Measurements from ENCODE around the gene SHROOM3.
A peak's percentile ranks its signal among the peaks of the same experiment; 100 is the strongest.

SHROOM3 gene

DNA sequence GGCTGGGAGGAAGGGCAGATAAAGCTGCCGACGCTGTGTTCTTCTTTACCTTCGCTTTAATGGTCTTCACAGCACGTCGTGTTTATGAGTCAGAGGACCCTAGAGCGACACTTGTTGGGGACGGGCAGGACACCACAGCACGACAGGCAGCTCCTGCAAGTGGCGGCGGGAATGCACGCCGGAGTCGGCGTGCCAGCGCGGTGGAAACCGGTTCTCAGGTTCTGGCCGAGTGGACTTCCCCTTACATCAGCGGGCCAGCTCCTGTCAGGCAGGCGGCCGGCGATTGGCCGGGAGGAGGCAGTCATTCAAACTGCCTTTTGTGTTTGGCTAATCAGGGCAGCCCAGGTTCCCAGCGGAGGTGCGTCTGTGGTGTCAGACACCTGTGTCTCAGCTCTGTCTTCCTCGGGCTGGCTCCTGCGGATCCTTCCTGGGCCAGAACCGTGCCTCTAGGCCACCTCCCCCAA lies 150.9 kb downstream of the SHROOM3 start:
- DNase-seq (ENCODE audit: low read depth, low spot score): no peak
- no peak for TF ChIP-seq YY1 (IDR thresholded peaks at IDR 0.05; ENCODE audit: insufficient read depth, insufficient read length)
- TF ChIP-seq SUZ12 (IDR thresholded peaks at IDR 0.05; ENCODE audit: extremely low read depth, insufficient read depth, insufficient read length): no peak
- TF ChIP-seq ZNF274 (IDR thresholded peaks at IDR 0.05; ENCODE audit: low read depth, low read length): no peak
- H3K36me3 ChIP-seq (ENCODE audit: insufficient read depth, insufficient read length, low read length): no peaks in the 10 kb centered on the region
- no peaks in the 10 kb centered on the region for H3K9me3 ChIP-seq (ENCODE audit: insufficient read depth, low read length)
- no peak overlapping the region for H3K9ac ChIP-seq (ENCODE audit: insufficient read length, low read depth)
- H3K4me3 ChIP-seq (ENCODE audit: insufficient read length, low read depth): no peak overlapping the region
- no peaks in the 10 kb centered on the region for H3K4me1 ChIP-seq (ENCODE audit: insufficient read depth, insufficient read length)
- H3K27me3 ChIP-seq (ENCODE audit: insufficient read depth, insufficient read length): no peaks in the 10 kb centered on the region

GRCh38 chr4:76588274-76588673 lies 153.2 kb downstream of the SHROOM3 start:
- Histone ChIP-seq H3K9ac (ENCODE audit: insufficient read length, low read depth) (no peak overlapping the region), H3K9me3 (ENCODE audit: insufficient read depth, low read length) (no peaks in the 10 kb centered on the region), H3K4me3 (ENCODE audit: insufficient read length, low read depth) (no peak overlapping the region), H3K27me3 (ENCODE audit: insufficient read depth, insufficient read length) (no peaks in the 10 kb centered on the region), H3K36me3 (ENCODE audit: insufficient read depth, insufficient read length, low read length) (no peaks in the 10 kb centered on the region), H3K4me1 (ENCODE audit: insufficient read depth, insufficient read length) (no peaks in the 10 kb centered on the region)
- TF ChIP-seq SUZ12 (IDR thresholded peaks at IDR 0.05; ENCODE audit: extremely low read depth, insufficient read depth, insufficient read length) (no peak), ZNF274 (IDR thresholded peaks at IDR 0.05; ENCODE audit: low read depth, low read length) (no peak), YY1 (IDR thresholded peaks at IDR 0.05; ENCODE audit: insufficient read depth, insufficient read length) (no peak)
- no peak for DNase-seq (ENCODE audit: low read depth, low spot score)

DNA sequence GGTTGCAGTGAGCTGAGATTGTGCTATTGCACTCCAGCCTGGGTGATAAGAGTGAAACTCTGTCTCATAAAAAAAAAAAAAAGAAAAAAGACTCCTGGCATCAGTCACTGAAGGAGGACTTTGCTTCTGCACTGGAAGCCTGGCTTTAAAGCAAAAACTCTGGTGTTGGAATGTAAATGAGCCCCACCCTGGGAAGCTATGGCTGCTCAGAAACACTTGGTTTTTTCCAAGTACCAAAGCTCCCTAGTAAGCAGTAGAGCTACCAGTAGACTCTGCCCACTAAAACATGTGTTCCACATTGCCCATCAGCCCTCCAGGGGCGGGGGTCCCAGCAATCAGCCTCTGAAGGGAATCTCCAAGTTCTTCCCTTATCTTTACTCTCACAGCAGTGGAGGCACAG lies 154.4 kb downstream of the SHROOM3 start:
- Histone ChIP-seq H3K9ac (ENCODE audit: insufficient read length, low read depth) (no peak overlapping the region), H3K4me3 (ENCODE audit: insufficient read length, low read depth) (no peak overlapping the region), H3K36me3 (ENCODE audit: insufficient read depth, insufficient read length, low read length) (no peaks in the 10 kb centered on the region), H3K27me3 (ENCODE audit: insufficient read depth, insufficient read length) (no peaks in the 10 kb centered on the region), H3K4me1 (ENCODE audit: insufficient read depth, insufficient read length) (no peaks in the 10 kb centered on the region), H3K9me3 (ENCODE audit: insufficient read depth, low read length) (no peaks in the 10 kb centered on the region)
- TF ChIP-seq YY1 (IDR thresholded peaks at IDR 0.05; ENCODE audit: insufficient read depth, insufficient read length) (no peak), ZNF274 (IDR thresholded peaks at IDR 0.05; ENCODE audit: low read depth, low read length) (no peak), SUZ12 (IDR thresholded peaks at IDR 0.05; ENCODE audit: extremely low read depth, insufficient read depth, insufficient read length) (no peak)
- no peak for DNase-seq (ENCODE audit: low read depth, low spot score)

DNA sequence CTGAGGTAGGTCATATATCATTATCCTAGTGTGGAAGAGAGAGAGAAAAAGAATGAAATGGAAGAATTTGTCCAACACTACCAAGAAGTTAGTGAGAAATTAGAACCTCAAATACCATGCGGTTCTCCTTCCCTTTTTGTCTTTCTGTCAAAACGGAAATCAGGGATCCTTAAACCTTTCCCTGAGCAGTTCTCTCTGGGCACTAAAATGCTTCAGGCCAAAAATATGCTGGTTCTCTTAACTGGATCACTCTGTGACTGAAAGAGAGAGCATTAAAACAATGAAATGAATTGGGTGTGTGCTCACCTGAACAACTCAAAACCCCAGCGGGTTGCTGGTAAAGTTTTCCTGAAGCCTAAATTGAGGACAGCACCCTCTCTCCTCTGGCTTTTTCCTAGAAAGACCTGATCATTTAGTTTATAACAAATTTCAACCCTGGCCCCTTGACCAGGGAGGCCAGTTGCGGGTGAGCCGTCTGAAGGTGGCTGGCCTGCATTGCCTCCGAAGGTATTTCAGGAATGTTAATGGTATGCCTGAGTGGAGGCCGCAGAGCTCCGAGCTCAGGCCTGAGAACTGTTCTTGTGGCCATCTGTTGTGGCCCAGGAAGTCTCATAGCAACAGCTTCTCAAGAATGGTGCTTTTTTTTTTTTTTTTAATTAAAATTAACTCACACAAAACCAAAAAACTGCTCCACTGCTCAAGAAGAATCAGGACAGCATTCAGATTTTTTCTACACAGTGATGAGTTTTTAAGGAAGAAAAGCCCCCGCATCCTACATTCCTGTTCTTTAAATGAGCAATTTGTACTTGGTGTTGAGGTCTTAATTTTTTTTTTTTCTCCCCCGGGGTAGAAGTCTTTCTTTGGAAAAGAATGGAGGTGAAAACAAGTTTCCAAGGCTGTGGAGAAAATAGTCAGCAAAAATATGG lies 155.1 kb downstream of the SHROOM3 start:
- peak; percentile 80 for DNase-seq (ENCODE audit: low read depth, low spot score)
- Histone ChIP-seq H3K4me1 (ENCODE audit: insufficient read depth, insufficient read length) (no peaks in the 10 kb centered on the region), H3K9ac (ENCODE audit: insufficient read length, low read depth) (no peak overlapping the region)

GRCh38 chr4:76590798-76591281 lies 155.8 kb downstream of the SHROOM3 start:
- TF ChIP-seq YY1 (IDR thresholded peaks at IDR 0.05; ENCODE audit: insufficient read depth, insufficient read length) (no peak), SUZ12 (IDR thresholded peaks at IDR 0.05; ENCODE audit: extremely low read depth, insufficient read depth, insufficient read length) (no peak), ZNF274 (IDR thresholded peaks at IDR 0.05; ENCODE audit: low read depth, low read length) (no peak)
- no peak for DNase-seq (ENCODE audit: low read depth, low spot score)
- Histone ChIP-seq H3K27me3 (ENCODE audit: insufficient read depth, insufficient read length) (no peaks in the 10 kb centered on the region), H3K36me3 (ENCODE audit: insufficient read depth, insufficient read length, low read length) (no peaks in the 10 kb centered on the region), H3K4me3 (ENCODE audit: insufficient read length, low read depth) (no peak overlapping the region), H3K9ac (ENCODE audit: insufficient read length, low read depth) (no peak overlapping the region), H3K4me1 (ENCODE audit: insufficient read depth, insufficient read length) (no peaks in the 10 kb centered on the region), H3K9me3 (ENCODE audit: insufficient read depth, low read length) (no peaks in the 10 kb centered on the region)

More for the DNA sequence above, 155.1 kb downstream of the SHROOM3 start:
- no peak for TF ChIP-seq YY1 (IDR thresholded peaks at IDR 0.05; ENCODE audit: insufficient read depth, insufficient read length)
- TF ChIP-seq ZNF274 (IDR thresholded peaks at IDR 0.05; ENCODE audit: low read depth, low read length): no peak
- no peak for TF ChIP-seq SUZ12 (IDR thresholded peaks at IDR 0.05; ENCODE audit: extremely low read depth, insufficient read depth, insufficient read length)
- H3K4me3 ChIP-seq (ENCODE audit: insufficient read length, low read depth): no peak overlapping the region
- no peaks in the 10 kb centered on the region for H3K27me3 ChIP-seq (ENCODE audit: insufficient read depth, insufficient read length)
- no peaks in the 10 kb centered on the region for H3K9me3 ChIP-seq (ENCODE audit: insufficient read depth, low read length)
- H3K36me3 ChIP-seq (ENCODE audit: insufficient read depth, insufficient read length, low read length): no peaks in the 10 kb centered on the region

DNA sequence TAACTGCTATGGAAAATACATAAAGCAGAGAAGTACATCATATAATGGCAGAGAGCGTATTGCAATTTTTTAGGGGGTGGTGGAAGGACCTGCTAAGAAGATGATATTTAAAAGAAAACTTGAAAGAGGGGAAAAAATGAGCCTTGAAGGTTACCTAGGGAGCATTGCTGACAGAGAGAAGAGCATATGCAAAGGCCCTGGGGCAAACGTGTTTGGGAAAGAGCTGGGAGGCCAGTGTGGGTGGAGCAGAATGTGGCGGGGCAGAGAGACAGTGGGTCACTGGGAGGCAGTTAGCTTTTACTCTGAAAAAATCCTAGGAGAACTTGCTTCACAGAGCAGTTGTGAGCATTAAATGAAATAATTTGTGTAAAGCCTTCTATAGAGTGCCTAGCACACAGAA lies 157.0 kb downstream of the SHROOM3 start:
- Histone ChIP-seq H3K36me3 (ENCODE audit: insufficient read depth, insufficient read length, low read length) (no peaks in the 10 kb centered on the region), H3K9ac (ENCODE audit: insufficient read length, low read depth) (no peak overlapping the region), H3K27me3 (ENCODE audit: insufficient read depth, insufficient read length) (no peaks in the 10 kb centered on the region), H3K4me3 (ENCODE audit: insufficient read length, low read depth) (no peak overlapping the region), H3K9me3 (ENCODE audit: insufficient read depth, low read length) (no peaks in the 10 kb centered on the region), H3K4me1 (ENCODE audit: insufficient read depth, insufficient read length) (no peaks in the 10 kb centered on the region)
- no peak for TF ChIP-seq SUZ12 (IDR thresholded peaks at IDR 0.05; ENCODE audit: extremely low read depth, insufficient read depth, insufficient read length)
- TF ChIP-seq ZNF274 (IDR thresholded peaks at IDR 0.05; ENCODE audit: low read depth, low read length): no peak
- no peak for TF ChIP-seq YY1 (IDR thresholded peaks at IDR 0.05; ENCODE audit: insufficient read depth, insufficient read length)
- DNase-seq (ENCODE audit: low read depth, low spot score): no peak

DNA sequence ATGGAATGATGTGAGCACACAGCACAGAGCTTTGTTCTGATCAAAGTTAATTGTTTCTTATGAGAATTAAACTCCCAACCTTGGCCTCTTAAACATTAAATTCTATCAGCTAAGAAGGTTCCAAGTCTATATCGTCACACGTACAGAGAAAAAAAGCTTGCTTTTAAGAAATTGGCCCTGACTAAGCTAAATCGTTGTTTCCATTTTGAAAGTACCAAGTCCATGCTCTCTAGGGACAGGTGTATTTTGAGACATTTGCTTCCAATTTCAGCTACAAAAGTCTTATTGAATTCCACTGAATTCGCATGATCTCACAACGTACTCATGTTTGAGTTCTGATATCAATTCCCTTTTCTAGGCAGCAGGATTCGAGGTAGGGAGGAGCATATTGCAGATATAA lies 157.4 kb downstream of the SHROOM3 start:
- Histone ChIP-seq H3K9me3 (ENCODE audit: insufficient read depth, low read length) (no peaks in the 10 kb centered on the region), H3K4me1 (ENCODE audit: insufficient read depth, insufficient read length) (no peaks in the 10 kb centered on the region), H3K36me3 (ENCODE audit: insufficient read depth, insufficient read length, low read length) (no peaks in the 10 kb centered on the region), H3K27me3 (ENCODE audit: insufficient read depth, insufficient read length) (no peaks in the 10 kb centered on the region), H3K9ac (ENCODE audit: insufficient read length, low read depth) (no peak overlapping the region), H3K4me3 (ENCODE audit: insufficient read length, low read depth) (no peak overlapping the region)
- no peak for DNase-seq (ENCODE audit: low read depth, low spot score)
- TF ChIP-seq ZNF274 (IDR thresholded peaks at IDR 0.05; ENCODE audit: low read depth, low read length): no peak
- TF ChIP-seq YY1 (IDR thresholded peaks at IDR 0.05; ENCODE audit: insufficient read depth, insufficient read length): no peak
- no peak for TF ChIP-seq SUZ12 (IDR thresholded peaks at IDR 0.05; ENCODE audit: extremely low read depth, insufficient read depth, insufficient read length)

Measured in NT2/D1 (cell line).